Measurements from ENCODE around the gene C14orf93. TPM values are rescaled to one million over a fixed set of nuclear protein-coding genes. Genes with fewer than 3 reads are reported as not detected.
"Not testable (repeated sequence)": the region's sequence is repeated elsewhere in the genome, so short reads cannot be mapped to it uniquely, and the experiment has no call there.

C14orf93 gene
- total and polyA plus RNA-seq, 2 donors (not counting 1 experiment from before 2014, with no cell fraction given) = 17.9 to 26.8 TPM

- ChIA-PET POLR2A (interaction anchor here (1.0 kb wide), 1 partner anchor 9 kb away, joined by 4 read pairs; no protein-coding TSS in a partner anchor), CTCF (interaction anchor here (1.1 to 1.8 kb wide), 4 partner anchors 8 to 36 kb away, joined by 3 to 8 read pairs (median 4); no protein-coding TSS in a partner anchor)
- WGBS (ENCODE audit: insufficient coverage) = 89% methylated on average over 5 of the region's 5 CpGs
- no peak overlapping the region for H3K27ac Mint-ChIP-seq
- Histone ChIP-seq H3K27me3 (replicated peaks in 1 of 4; ENCODE audit: control extremely low read depth in 1 of 4, control insufficient read depth in 3 of 4, insufficient read depth in 4 of 4, low read length in 3 of 4) (no peaks in the 10 kb centered on the region), H3K36me3 (replicated peaks in 1 of 2; ENCODE audit: control extremely low read depth in 1 of 2, control insufficient read depth in 1 of 2, extremely low read depth in 1 of 2, insufficient read depth in 2 of 2, low read length in 1 of 2) (no peaks in the 10 kb centered on the region), H3K79me2 (ENCODE audit: control insufficient read depth, insufficient read depth, low read length) (no peaks in the 10 kb centered on the region), H3K9ac (ENCODE audit: low read length) (no peak overlapping the region), H2AFZ (ENCODE audit: insufficient read depth, low read depth, low read length, poor library complexity, severe bottlenecking) (no peak overlapping the region), H3K9me3 (ENCODE audit: control extremely low read depth in 1 of 3, control insufficient read depth in 2 of 3, insufficient read depth in 1 of 3, low read length in 2 of 3) (no peaks in the 10 kb centered on the region), H3K4me3 (ENCODE audit: control extremely low read depth in 1 of 5, extremely low read depth in 1 of 5, insufficient read depth in 1 of 5, low read depth in 2 of 5, low read length in 4 of 5) (no peak overlapping the region), H3K4me1 (ENCODE audit: control insufficient read depth in 2 of 2, insufficient read depth in 2 of 2, low read length in 2 of 2) (no peaks in the 10 kb centered on the region), H3K27ac (ENCODE audit: low read length in 2 of 2) (no peak overlapping the region), H4K20me1 (ENCODE audit: control insufficient read depth, insufficient read depth, low read length, poor library complexity, severe bottlenecking) (no peaks in the 10 kb centered on the region), H3K4me2 (replicated peaks; ENCODE audit: low read depth, low read length, poor library complexity, severe bottlenecking) (no peak overlapping the region)
- DNase-seq (no peak), ATAC-seq (ENCODE audit: low read depth) (no peak)
- no peaks in the 10 kb centered on the region for H3K9me3 Mint-ChIP-seq (ENCODE audit: insufficient read depth)
- intact Hi-C loops (cut with micrococcal nuclease) = no loop called here
- no peaks in the 10 kb centered on the region for H3K4me1 Mint-ChIP-seq
- no peak overlapping the region for H3K4me3 Mint-ChIP-seq
- TF ChIP-seq CTCF (IDR thresholded peaks at IDR 0.05) (no peak), EZH2 (IDR thresholded peaks at IDR 0.05; ENCODE audit: borderline replicate concordance, insufficient read depth, low read depth, low read length, poor library complexity, severe bottlenecking) (no peak)
- H3K27me3 Mint-ChIP-seq = no peaks in the 10 kb centered on the region
Measured at GRCh38 chr14:23017091-23017490, 7.1 kb upstream of the C14orf93 start.

GRCh38 chr14:23015618-23016017 is 5.7 kb upstream of the C14orf93 start:
- no peaks in the 10 kb centered on the region for H3K27me3 Mint-ChIP-seq
- no peak overlapping the region for H3K27ac ChIP-seq (ENCODE audit: low read length in 2 of 2)
- no peaks in the 10 kb centered on the region for H3K36me3 ChIP-seq (replicated peaks in 1 of 2; ENCODE audit: control extremely low read depth in 1 of 2, control insufficient read depth in 1 of 2, extremely low read depth in 1 of 2, insufficient read depth in 2 of 2, low read length in 1 of 2)
- H4K20me1 ChIP-seq (ENCODE audit: control insufficient read depth, insufficient read depth, low read length, poor library complexity, severe bottlenecking) = no peaks in the 10 kb centered on the region
- ChIA-PET CTCF (interaction anchor here (1.5 to 2.0 kb wide), 2 partner anchors 15 to 29 kb away, joined by 4 to 7 read pairs; no protein-coding TSS in a partner anchor), POLR2A (no interaction called here)
- H3K27me3 ChIP-seq (replicated peaks in 1 of 4; ENCODE audit: control extremely low read depth in 1 of 4, control insufficient read depth in 3 of 4, insufficient read depth in 4 of 4, low read length in 3 of 4) = no peaks in the 10 kb centered on the region
- H3K9me3 ChIP-seq (ENCODE audit: control extremely low read depth in 1 of 3, control insufficient read depth in 2 of 3, insufficient read depth in 1 of 3, low read length in 2 of 3) = no peaks in the 10 kb centered on the region
- H3K79me2 ChIP-seq (ENCODE audit: control insufficient read depth, insufficient read depth, low read length) = no peaks in the 10 kb centered on the region
- no peak overlapping the region for H3K4me2 ChIP-seq (replicated peaks; ENCODE audit: low read depth, low read length, poor library complexity, severe bottlenecking)
- peaks cover 3% of the 10 kb centered on the region for H3K4me1 Mint-ChIP-seq
- H3K4me3 Mint-ChIP-seq = no peak overlapping the region
- no peaks in the 10 kb centered on the region for H3K4me1 ChIP-seq (ENCODE audit: control insufficient read depth in 2 of 2, insufficient read depth in 2 of 2, low read length in 2 of 2)
- TF ChIP-seq EZH2 (IDR thresholded peaks at IDR 0.05; ENCODE audit: borderline replicate concordance, insufficient read depth, low read depth, low read length, poor library complexity, severe bottlenecking) (no peak), CTCF (IDR thresholded peaks at IDR 0.05) (no peak)
- intact Hi-C loops (cut with micrococcal nuclease) = no loop called here
- 86% methylated on average over 2 of the region's 4 CpGs for WGBS (ENCODE audit: insufficient coverage)
- ATAC-seq (ENCODE audit: low read depth) = no peak
- no peak overlapping the region for H3K9ac ChIP-seq (ENCODE audit: low read length)
- no peaks in the 10 kb centered on the region for H3K9me3 Mint-ChIP-seq (ENCODE audit: insufficient read depth)
- no peak overlapping the region for H3K4me3 ChIP-seq (ENCODE audit: control extremely low read depth in 1 of 5, extremely low read depth in 1 of 5, insufficient read depth in 1 of 5, low read depth in 2 of 5, low read length in 4 of 5)
- no peak for DNase-seq
- no peak overlapping the region for H3K27ac Mint-ChIP-seq
- peak overlapping the region; percentile 54 for H2AFZ ChIP-seq (ENCODE audit: insufficient read depth, low read depth, low read length, poor library complexity, severe bottlenecking)

GRCh38 chr14:23013749-23014054 is 3.8 kb upstream of the C14orf93 start:
- H3K27ac Mint-ChIP-seq = not testable (repeated sequence)

More at GRCh38 chr14:23013749-23014054, 3.8 kb upstream of the C14orf93 start:
- H3K36me3 ChIP-seq (replicated peaks in 1 of 2; ENCODE audit: control extremely low read depth in 1 of 2, control insufficient read depth in 1 of 2, extremely low read depth in 1 of 2, insufficient read depth in 2 of 2, low read length in 1 of 2); H3K27ac ChIP-seq (ENCODE audit: low read length in 2 of 2); H4K20me1 ChIP-seq (ENCODE audit: control insufficient read depth, insufficient read depth, low read length, poor library complexity, severe bottlenecking); H3K4me2 ChIP-seq (replicated peaks; ENCODE audit: low read depth, low read length, poor library complexity, severe bottlenecking); H3K4me3 Mint-ChIP-seq; H2AFZ ChIP-seq (ENCODE audit: insufficient read depth, low read depth, low read length, poor library complexity, severe bottlenecking); H3K9ac ChIP-seq (ENCODE audit: low read length); H3K4me3 ChIP-seq (ENCODE audit: control extremely low read depth in 1 of 5, extremely low read depth in 1 of 5, insufficient read depth in 1 of 5, low read depth in 2 of 5, low read length in 4 of 5); POLR2A ChIA-PET; ATAC-seq (ENCODE audit: low read depth); H3K9me3 ChIP-seq (ENCODE audit: control extremely low read depth in 1 of 3, control insufficient read depth in 2 of 3, insufficient read depth in 1 of 3, low read length in 2 of 3); intact Hi-C loops (cut with micrococcal nuclease); DNase-seq; H3K9me3 Mint-ChIP-seq (ENCODE audit: insufficient read depth); H3K79me2 ChIP-seq (ENCODE audit: control insufficient read depth, insufficient read depth, low read length); H3K27me3 ChIP-seq (replicated peaks in 1 of 4; ENCODE audit: control extremely low read depth in 1 of 4, control insufficient read depth in 3 of 4, insufficient read depth in 4 of 4, low read length in 3 of 4); H3K27me3 Mint-ChIP-seq: not testable (repeated sequence)
- CTCF ChIA-PET = interaction anchor here (0.9 to 3.6 kb wide), 5 partner anchors 13 to 44 kb away, joined by 3 to 12 read pairs (median 4); partner anchors contain the start of genes AJUBA and CDH24
- peaks cover 9 to 14% of the 10 kb centered on the region in 2 donors for H3K4me1 ChIP-seq (ENCODE audit: control insufficient read depth in 2 of 2, insufficient read depth in 2 of 2, low read length in 2 of 2)
- H3K4me1 Mint-ChIP-seq = peaks cover 17% of the 10 kb centered on the region
- WGBS (ENCODE audit: insufficient coverage) = 100% methylated on average over 2 of the region's 5 CpGs
